GM19239 (cell line): ENCODE data around the gene STX3.
A peak's percentile ranks its signal among the peaks of the same experiment; 100 is the strongest.
"Not testable (repeated sequence)": the region's sequence is repeated elsewhere in the genome, so short reads cannot be mapped to it uniquely, and the experiment has no call there.

Experiments used
- DNase-seq: peaks from one replicate; pipeline ENCODE4 v3.0.0; 2011; ENCODE audit warnings: low spot score; ENCODE audit not compliant: insufficient read length
- FAIRE-seq: peaks from 2 replicates; lab custom pipeline; 2011; peaks lifted over from hg19 to GRCh38; lab: Jason Lieb, UNC

STX3 gene

GRCh38 chr11:59822989-59823566 lies 67.9 kb downstream of the STX3 start:
- peak; percentile 81 for FAIRE-seq

GRCh38 chr11:59829358-59829757 lies 74.2 kb downstream of the STX3 start:
- no peak for DNase-seq
- FAIRE-seq, result no peak

More at GRCh38 chr11:59822989-59823566, 67.9 kb downstream of the STX3 start:
- no peak for DNase-seq

GRCh38 chr11:59833602-59834001 lies 78.4 kb downstream of the STX3 start:
- FAIRE-seq (no peak), DNase-seq (no peak)

- FAIRE-seq, result no peak
- no peak for DNase-seq
These were observed 84.4 kb downstream of the STX3 start for GRCh38 chr11:59839615-59840014.

- FAIRE-seq, result peak; percentile 56
- DNase-seq, result peak; percentile 29
These were observed 86.3 kb downstream of the STX3 start for GRCh38 chr11:59841514-59841913.

- DNase-seq (no peak), FAIRE-seq (no peak)
These were observed 87.1 kb downstream of the STX3 start for GRCh38 chr11:59842316-59842715.

- DNase-seq, result no peak
These were observed 90.2 kb downstream of the STX3 start, which contains the start of gene CBLIF for GRCh38 chr11:59845399-59845798. TSS of gene CBLIF (minus strand) at chr11:59845499. CDS start at chr11:59845453, 46 bp downstream.

GRCh38 chr11:59846556-59846955 lies 91.4 kb downstream of the STX3 start:
- no peak for DNase-seq

More at GRCh38 chr11:59845399-59845798, 90.2 kb downstream of the STX3 start, which contains the start of gene CBLIF:
- FAIRE-seq, result no peak

GRCh38 chr11:59847626-59848025 lies 92.5 kb downstream of the STX3 start:
- no peak for DNase-seq
- FAIRE-seq, result no peak

More at GRCh38 chr11:59846556-59846955, 91.4 kb downstream of the STX3 start:
- FAIRE-seq, result no peak

- not testable (repeated sequence) for DNase-seq, FAIRE-seq
These were observed 93.3 kb downstream of the STX3 start for GRCh38 chr11:59848439-59848838.

- FAIRE-seq, result peak; percentile 52
- no peak for DNase-seq
These were observed 94.0 kb downstream of the STX3 start for GRCh38 chr11:59849129-59849528.

- DNase-seq, FAIRE-seq: not testable (repeated sequence)
These were observed 94.4 kb downstream of the STX3 start for GRCh38 chr11:59849551-59849950.

- DNase-seq, FAIRE-seq: not testable (repeated sequence)
These were observed 96.2 kb downstream of the STX3 start for GRCh38 chr11:59851416-59851815.

- no peak for DNase-seq
- FAIRE-seq, result no peak
These were observed 99.7 kb downstream of the STX3 start for GRCh38 chr11:59854871-59855270.
